HepG2 (cell line): ENCODE data around the gene RAD54L2. TPM values are rescaled to one million over a fixed set of nuclear protein-coding genes. Genes with fewer than 3 reads are reported as not detected.

Experiments
- ATAD3A ChIP-seq: sonication (generic); formaldehyde crosslinking; IDR thresholded peaks from 2 replicates; pipeline ENCODE4 v1.4.0; 2020; ENCODE audit warnings: missing genetic modification reagents
- ELF3 ChIP-seq: IDR thresholded peaks from 2 replicates; pipeline ENCODE4 v1.6.1; 2016; ENCODE audit warnings: missing genetic modification reagents, missing compliant biosample characterization
- NCOA5 ChIP-seq: sonication (generic); formaldehyde crosslinking; IDR thresholded peaks from 2 replicates; pipeline ENCODE4 v1.4.0; 2020; ENCODE audit warnings: missing genetic modification reagents
- ZBTB1 ChIP-seq: sonication (generic); formaldehyde crosslinking; IDR thresholded peaks from 2 replicates; pipeline ENCODE4 v1.4.0; 2020; ENCODE audit warnings: missing genetic modification reagents, borderline replicate concordance
- ZNF160 ChIP-seq: sonication (generic); formaldehyde crosslinking; IDR thresholded peaks from 2 replicates; pipeline ENCODE4 v1.8.0; 2022; ENCODE audit warnings: mild to moderate bottlenecking, inconsistent platforms, missing genetic modification reagents
- ZNF446 ChIP-seq: sonication (generic); formaldehyde crosslinking; IDR thresholded peaks from 2 replicates; pipeline ENCODE4 v1.5.0; 2020; ENCODE audit warnings: mild to moderate bottlenecking, missing genetic modification reagents
- ZNF577 ChIP-seq: sonication (generic); formaldehyde crosslinking; IDR thresholded peaks from 2 replicates; pipeline ENCODE4 v1.4.0; 2020; ENCODE audit warnings: mild to moderate bottlenecking, low read depth, missing genetic modification reagents, borderline replicate concordance
- ZNF678 ChIP-seq: sonication (generic); formaldehyde crosslinking; IDR thresholded peaks from 2 replicates; pipeline ENCODE4 v1.4.0; 2020; ENCODE audit warnings: mild to moderate bottlenecking, missing genetic modification reagents
- polyA plus RNA-seq, 8 experiments: library from polyadenylated mRNA; depleted of rRNA in 3 of 8; stranded (reverse) in 7 of 8; unstranded in 1 of 8; fragments of >200 nt; fragmentation: Illumina TruSeq in 4 of 8; extraction: Trizol in 4 of 8; gene quantifications; 2 replicates each; pipeline versions ENCODE4 v1.2.1 to v1.2.3, GENCODE V29; 2011 to 2016; ENCODE audit warnings: low read depth in 4 of 8, missing spikeins in 1 of 8, mixed read lengths in 1 of 8; ENCODE audit not compliant: insufficient read depth in 1 of 8
- total RNA-seq, 5 experiments: library from RNA; depleted of rRNA; stranded (reverse); fragments of >200 nt; fragmentation: Illumina TruSeq; extraction: Trizol; gene quantifications; 2 replicates each; pipeline ENCODE4 v1.2.3, GENCODE V29; 2016; ENCODE audit warnings: low read depth in 1 of 5
- TF ChIP-seq, protein P1 (sequence below): sonication (generic); formaldehyde crosslinking; IDR thresholded peaks from 2 replicates; pipeline ENCODE4 v1.4.0; 2020; ENCODE audit warnings: missing genetic modification reagents
- TF ChIP-seq, protein P2 (sequence below): sonication (generic); formaldehyde crosslinking; IDR thresholded peaks from 2 replicates; pipeline ENCODE4 v1.4.0; 2020; ENCODE audit warnings: missing genetic modification reagents, borderline replicate concordance
- TF ChIP-seq, protein P3 (sequence below): sonication (generic); formaldehyde crosslinking; IDR thresholded peaks from 2 replicates; pipeline ENCODE4 v1.4.0; 2020; ENCODE audit warnings: low read depth, mild to moderate bottlenecking, missing genetic modification reagents
- TF ChIP-seq, protein P4 (sequence below): sonication (generic); formaldehyde crosslinking; IDR thresholded peaks from 2 replicates; pipeline ENCODE4 v1.5.0; 2020; ENCODE audit warnings: mild to moderate bottlenecking, missing genetic modification reagents
- TF ChIP-seq, protein P5 (sequence below): sonication (generic); formaldehyde crosslinking; IDR thresholded peaks from 2 replicates; pipeline ENCODE4 v1.5.0; 2020; ENCODE audit warnings: mild to moderate bottlenecking, missing genetic modification reagents, moderate library complexity
- TF ChIP-seq, protein P6 (sequence below): sonication (generic); formaldehyde crosslinking; IDR thresholded peaks from 2 replicates; pipeline ENCODE4 v1.4.0; 2020; ENCODE audit warnings: missing genetic modification reagents

Gene RAD54L2
- total and polyA plus RNA-seq, 2 of the 13 experiments (the other 11 are each of a cell fraction or from before 2014, with no cell fraction given) = 5.5 to 14.8 TPM

DNA sequence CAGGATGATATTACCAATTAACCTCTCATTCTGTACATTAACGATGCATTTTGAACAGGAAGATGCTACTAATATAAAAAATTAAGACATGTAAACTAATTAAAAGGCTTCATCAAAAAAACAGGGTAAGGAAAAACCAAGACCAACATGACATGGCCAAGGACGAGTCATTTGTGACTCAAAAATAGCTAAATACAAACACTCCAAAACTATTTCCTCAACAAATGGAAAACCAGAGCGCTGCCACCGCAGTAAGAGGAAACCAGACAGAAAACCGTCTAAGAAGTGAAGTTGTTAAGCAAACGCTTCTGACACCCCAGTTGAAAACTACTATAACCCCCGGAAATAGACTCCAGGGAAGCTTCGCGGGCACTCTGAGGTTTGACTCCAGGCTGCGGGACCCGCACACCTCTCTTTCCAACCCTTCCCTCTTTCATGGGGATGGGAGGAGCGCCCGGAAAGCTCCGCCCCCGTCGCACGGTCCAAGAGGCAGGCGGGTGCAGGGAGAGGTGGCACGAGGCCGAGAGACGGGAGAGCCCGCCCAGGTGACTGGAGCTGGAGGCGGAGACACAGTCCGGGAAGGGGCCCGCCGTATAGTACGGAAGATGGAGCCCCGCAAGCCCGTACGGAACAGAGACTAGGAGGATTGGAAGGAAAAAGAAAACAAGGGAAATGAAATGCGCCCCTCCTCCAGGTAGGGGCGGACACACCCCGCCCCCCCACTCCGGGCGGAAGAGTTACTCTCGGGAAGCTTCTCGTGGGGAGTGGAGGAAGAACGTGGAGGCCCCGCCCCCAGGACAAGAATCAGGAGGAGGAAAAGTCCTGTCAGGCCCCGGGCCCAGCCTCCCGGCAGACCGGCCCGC, 39.4 kb upstream of the RAD54L2 start (continued):
- TF ChIP-seq, protein P1, sequence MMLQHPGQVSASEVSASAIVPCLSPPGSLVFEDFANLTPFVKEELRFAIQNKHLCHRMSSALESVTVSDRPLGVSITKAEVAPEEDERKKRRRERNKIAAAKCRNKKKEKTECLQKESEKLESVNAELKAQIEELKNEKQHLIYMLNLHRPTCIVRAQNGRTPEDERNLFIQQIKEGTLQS (CRISPR knock-in tag) = no peak; the same call in 1 of the 2 replicates
- TF ChIP-seq, protein P2, sequence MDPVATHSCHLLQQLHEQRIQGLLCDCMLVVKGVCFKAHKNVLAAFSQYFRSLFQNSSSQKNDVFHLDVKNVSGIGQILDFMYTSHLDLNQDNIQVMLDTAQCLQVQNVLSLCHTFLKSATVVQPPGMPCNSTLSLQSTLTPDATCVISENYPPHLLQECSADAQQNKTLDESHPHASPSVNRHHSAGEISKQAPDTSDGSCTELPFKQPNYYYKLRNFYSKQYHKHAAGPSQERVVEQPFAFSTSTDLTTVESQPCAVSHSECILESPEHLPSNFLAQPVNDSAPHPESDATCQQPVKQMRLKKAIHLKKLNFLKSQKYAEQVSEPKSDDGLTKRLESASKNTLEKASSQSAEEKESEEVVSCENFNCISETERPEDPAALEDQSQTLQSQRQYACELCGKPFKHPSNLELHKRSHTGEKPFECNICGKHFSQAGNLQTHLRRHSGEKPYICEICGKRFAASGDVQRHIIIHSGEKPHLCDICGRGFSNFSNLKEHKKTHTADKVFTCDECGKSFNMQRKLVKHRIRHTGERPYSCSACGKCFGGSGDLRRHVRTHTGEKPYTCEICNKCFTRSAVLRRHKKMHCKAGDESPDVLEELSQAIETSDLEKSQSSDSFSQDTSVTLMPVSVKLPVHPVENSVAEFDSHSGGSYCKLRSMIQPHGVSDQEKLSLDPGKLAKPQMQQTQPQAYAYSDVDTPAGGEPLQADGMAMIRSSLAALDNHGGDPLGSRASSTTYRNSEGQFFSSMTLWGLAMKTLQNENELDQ (CRISPR knock-in tag) = no peak
- TF ChIP-seq, protein P3, sequence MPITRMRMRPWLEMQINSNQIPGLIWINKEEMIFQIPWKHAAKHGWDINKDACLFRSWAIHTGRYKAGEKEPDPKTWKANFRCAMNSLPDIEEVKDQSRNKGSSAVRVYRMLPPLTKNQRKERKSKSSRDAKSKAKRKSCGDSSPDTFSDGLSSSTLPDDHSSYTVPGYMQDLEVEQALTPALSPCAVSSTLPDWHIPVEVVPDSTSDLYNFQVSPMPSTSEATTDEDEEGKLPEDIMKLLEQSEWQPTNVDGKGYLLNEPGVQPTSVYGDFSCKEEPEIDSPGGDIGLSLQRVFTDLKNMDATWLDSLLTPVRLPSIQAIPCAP (CRISPR knock-in tag) = no peak
- TF ChIP-seq ZNF577 (no peak), ZNF160 (no peak), ELF3 (peak; percentile 49), ZNF678 (CRISPR knock-in tag) (no peak), ATAD3A (no peak), NCOA5 (no peak), ZBTB1 (CRISPR knock-in tag) (no peak), ZNF446 (no peak)
- TF ChIP-seq, protein P4, sequence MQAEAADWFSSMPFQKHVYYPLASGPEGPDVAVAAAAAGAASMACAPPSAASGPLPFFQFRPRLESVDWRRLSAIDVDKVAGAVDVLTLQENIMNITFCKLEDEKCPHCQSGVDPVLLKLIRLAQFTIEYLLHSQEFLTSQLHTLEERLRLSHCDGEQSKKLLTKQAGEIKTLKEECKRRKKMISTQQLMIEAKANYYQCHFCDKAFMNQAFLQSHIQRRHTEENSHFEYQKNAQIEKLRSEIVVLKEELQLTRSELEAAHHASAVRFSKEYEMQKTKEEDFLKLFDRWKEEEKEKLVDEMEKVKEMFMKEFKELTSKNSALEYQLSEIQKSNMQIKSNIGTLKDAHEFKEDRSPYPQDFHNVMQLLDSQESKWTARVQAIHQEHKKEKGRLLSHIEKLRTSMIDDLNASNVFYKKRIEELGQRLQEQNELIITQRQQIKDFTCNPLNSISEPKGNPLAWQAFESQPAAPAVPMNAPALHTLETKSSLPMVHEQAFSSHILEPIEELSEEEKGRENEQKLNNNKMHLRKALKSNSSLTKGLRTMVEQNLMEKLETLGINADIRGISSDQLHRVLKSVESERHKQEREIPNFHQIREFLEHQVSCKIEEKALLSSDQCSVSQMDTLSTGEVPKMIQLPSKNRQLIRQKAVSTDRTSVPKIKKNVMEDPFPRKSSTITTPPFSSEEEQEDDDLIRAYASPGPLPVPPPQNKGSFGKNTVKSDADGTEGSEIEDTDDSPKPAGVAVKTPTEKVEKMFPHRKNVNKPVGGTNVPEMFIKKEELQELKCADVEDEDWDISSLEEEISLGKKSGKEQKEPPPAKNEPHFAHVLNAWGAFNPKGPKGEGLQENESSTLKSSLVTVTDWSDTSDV (CRISPR knock-in tag) = no peak
- TF ChIP-seq, protein P5, sequence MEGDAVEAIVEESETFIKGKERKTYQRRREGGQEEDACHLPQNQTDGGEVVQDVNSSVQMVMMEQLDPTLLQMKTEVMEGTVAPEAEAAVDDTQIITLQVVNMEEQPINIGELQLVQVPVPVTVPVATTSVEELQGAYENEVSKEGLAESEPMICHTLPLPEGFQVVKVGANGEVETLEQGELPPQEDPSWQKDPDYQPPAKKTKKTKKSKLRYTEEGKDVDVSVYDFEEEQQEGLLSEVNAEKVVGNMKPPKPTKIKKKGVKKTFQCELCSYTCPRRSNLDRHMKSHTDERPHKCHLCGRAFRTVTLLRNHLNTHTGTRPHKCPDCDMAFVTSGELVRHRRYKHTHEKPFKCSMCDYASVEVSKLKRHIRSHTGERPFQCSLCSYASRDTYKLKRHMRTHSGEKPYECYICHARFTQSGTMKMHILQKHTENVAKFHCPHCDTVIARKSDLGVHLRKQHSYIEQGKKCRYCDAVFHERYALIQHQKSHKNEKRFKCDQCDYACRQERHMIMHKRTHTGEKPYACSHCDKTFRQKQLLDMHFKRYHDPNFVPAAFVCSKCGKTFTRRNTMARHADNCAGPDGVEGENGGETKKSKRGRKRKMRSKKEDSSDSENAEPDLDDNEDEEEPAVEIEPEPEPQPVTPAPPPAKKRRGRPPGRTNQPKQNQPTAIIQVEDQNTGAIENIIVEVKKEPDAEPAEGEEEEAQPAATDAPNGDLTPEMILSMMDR (CRISPR knock-in tag) = no peak
- TF ChIP-seq, protein P6, sequence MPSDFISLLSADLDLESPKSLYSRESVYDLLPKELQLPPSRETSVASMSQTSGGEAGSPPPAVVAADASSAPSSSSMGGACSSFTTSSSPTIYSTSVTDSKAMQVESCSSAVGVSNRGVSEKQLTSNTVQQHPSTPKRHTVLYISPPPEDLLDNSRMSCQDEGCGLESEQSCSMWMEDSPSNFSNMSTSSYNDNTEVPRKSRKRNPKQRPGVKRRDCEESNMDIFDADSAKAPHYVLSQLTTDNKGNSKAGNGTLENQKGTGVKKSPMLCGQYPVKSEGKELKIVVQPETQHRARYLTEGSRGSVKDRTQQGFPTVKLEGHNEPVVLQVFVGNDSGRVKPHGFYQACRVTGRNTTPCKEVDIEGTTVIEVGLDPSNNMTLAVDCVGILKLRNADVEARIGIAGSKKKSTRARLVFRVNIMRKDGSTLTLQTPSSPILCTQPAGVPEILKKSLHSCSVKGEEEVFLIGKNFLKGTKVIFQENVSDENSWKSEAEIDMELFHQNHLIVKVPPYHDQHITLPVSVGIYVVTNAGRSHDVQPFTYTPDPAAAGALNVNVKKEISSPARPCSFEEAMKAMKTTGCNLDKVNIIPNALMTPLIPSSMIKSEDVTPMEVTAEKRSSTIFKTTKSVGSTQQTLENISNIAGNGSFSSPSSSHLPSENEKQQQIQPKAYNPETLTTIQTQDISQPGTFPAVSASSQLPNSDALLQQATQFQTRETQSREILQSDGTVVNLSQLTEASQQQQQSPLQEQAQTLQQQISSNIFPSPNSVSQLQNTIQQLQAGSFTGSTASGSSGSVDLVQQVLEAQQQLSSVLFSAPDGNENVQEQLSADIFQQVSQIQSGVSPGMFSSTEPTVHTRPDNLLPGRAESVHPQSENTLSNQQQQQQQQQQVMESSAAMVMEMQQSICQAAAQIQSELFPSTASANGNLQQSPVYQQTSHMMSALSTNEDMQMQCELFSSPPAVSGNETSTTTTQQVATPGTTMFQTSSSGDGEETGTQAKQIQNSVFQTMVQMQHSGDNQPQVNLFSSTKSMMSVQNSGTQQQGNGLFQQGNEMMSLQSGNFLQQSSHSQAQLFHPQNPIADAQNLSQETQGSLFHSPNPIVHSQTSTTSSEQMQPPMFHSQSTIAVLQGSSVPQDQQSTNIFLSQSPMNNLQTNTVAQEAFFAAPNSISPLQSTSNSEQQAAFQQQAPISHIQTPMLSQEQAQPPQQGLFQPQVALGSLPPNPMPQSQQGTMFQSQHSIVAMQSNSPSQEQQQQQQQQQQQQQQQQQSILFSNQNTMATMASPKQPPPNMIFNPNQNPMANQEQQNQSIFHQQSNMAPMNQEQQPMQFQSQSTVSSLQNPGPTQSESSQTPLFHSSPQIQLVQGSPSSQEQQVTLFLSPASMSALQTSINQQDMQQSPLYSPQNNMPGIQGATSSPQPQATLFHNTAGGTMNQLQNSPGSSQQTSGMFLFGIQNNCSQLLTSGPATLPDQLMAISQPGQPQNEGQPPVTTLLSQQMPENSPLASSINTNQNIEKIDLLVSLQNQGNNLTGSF (CRISPR knock-in tag) = no peak
